ENCODE measurements around the gene EXOC6. TPM values are rescaled to one million over a fixed set of nuclear protein-coding genes. Genes with fewer than 3 reads are reported as not detected.

The EXOC6 gene
- total and polyA plus RNA-seq, 2 of the 13 experiments (the other 11 are each of a cell fraction or from before 2014, with no cell fraction given): 22.2 to 29.2 TPM

DNA sequence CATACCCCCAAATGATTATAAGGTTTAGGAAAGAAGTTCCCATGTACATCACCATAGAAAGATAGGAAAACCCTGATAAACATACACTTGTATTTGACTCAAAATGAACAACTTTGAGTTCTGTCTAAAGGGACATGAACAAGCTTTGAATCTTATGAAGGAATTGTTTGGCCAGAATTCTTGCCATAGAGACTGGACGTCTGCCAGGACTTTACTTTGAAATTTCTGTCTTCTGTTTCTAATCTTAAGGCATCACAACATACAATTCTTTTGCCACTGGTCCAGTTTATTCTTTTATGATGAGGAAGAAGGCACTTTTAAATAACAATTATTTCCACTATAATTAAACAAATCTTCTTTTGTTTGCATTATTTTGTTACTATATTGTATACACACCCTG lies 186.1 kb downstream of the EXOC6 start (continued):
- TF ChIP-seq, protein P1, sequence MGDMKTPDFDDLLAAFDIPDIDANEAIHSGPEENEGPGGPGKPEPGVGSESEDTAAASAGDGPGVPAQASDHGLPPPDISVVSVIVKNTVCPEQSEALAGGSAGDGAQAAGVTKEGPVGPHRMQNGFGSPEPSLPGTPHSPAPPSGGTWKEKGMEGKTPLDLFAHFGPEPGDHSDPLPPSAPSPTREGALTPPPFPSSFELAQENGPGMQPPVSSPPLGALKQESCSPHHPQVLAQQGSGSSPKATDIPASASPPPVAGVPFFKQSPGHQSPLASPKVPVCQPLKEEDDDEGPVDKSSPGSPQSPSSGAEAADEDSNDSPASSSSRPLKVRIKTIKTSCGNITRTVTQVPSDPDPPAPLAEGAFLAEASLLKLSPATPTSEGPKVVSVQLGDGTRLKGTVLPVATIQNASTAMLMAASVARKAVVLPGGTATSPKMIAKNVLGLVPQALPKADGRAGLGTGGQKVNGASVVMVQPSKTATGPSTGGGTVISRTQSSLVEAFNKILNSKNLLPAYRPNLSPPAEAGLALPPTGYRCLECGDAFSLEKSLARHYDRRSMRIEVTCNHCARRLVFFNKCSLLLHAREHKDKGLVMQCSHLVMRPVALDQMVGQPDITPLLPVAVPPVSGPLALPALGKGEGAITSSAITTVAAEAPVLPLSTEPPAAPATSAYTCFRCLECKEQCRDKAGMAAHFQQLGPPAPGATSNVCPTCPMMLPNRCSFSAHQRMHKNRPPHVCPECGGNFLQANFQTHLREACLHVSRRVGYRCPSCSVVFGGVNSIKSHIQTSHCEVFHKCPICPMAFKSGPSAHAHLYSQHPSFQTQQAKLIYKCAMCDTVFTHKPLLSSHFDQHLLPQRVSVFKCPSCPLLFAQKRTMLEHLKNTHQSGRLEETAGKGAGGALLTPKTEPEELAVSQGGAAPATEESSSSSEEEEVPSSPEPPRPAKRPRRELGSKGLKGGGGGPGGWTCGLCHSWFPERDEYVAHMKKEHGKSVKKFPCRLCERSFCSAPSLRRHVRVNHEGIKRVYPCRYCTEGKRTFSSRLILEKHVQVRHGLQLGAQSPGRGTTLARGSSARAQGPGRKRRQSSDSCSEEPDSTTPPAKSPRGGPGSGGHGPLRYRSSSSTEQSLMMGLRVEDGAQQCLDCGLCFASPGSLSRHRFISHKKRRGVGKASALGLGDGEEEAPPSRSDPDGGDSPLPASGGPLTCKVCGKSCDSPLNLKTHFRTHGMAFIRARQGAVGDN (CRISPR knock-in tag; IDR thresholded peaks at IDR 0.05): no peak
- TF ChIP-seq, protein P2, sequence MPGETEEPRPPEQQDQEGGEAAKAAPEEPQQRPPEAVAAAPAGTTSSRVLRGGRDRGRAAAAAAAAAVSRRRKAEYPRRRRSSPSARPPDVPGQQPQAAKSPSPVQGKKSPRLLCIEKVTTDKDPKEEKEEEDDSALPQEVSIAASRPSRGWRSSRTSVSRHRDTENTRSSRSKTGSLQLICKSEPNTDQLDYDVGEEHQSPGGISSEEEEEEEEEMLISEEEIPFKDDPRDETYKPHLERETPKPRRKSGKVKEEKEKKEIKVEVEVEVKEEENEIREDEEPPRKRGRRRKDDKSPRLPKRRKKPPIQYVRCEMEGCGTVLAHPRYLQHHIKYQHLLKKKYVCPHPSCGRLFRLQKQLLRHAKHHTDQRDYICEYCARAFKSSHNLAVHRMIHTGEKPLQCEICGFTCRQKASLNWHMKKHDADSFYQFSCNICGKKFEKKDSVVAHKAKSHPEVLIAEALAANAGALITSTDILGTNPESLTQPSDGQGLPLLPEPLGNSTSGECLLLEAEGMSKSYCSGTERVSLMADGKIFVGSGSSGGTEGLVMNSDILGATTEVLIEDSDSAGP (CRISPR knock-in tag; IDR thresholded peaks at IDR 0.05; ENCODE audit: borderline replicate concordance): no peak
- TF ChIP-seq, protein P3, sequence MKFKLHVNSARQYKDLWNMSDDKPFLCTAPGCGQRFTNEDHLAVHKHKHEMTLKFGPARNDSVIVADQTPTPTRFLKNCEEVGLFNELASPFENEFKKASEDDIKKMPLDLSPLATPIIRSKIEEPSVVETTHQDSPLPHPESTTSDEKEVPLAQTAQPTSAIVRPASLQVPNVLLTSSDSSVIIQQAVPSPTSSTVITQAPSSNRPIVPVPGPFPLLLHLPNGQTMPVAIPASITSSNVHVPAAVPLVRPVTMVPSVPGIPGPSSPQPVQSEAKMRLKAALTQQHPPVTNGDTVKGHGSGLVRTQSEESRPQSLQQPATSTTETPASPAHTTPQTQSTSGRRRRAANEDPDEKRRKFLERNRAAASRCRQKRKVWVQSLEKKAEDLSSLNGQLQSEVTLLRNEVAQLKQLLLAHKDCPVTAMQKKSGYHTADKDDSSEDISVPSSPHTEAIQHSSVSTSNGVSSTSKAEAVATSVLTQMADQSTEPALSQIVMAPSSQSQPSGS (CRISPR knock-in tag; IDR thresholded peaks at IDR 0.05): no peak
- TF ChIP-seq RAD21 (CRISPR knock-in tag; IDR thresholded peaks at IDR 0.05) (no peak), CBX2 (IDR thresholded peaks at IDR 0.05; ENCODE audit: low read depth, low read length) (no peak), CBX2 (CRISPR knock-in tag; IDR thresholded peaks at IDR 0.05; ENCODE audit: low read depth) (no peak), ZNF337 (CRISPR knock-in tag; IDR thresholded peaks at IDR 0.05; ENCODE audit: borderline replicate concordance, low read depth) (no peak), MED13 (CRISPR knock-in tag; IDR thresholded peaks at IDR 0.05) (no peak), ZNF7 (CRISPR knock-in tag; IDR thresholded peaks at IDR 0.05) (no peak)
